Measurements from ENCODE around the gene PRRG2. TPM values are rescaled to one million over a fixed set of nuclear protein-coding genes. Genes with fewer than 3 reads are reported as not detected.

Gene PRRG2
- total RNA-seq, 2 donors from 2014 or later, result 2.3 to 10.8 TPM

DNA sequence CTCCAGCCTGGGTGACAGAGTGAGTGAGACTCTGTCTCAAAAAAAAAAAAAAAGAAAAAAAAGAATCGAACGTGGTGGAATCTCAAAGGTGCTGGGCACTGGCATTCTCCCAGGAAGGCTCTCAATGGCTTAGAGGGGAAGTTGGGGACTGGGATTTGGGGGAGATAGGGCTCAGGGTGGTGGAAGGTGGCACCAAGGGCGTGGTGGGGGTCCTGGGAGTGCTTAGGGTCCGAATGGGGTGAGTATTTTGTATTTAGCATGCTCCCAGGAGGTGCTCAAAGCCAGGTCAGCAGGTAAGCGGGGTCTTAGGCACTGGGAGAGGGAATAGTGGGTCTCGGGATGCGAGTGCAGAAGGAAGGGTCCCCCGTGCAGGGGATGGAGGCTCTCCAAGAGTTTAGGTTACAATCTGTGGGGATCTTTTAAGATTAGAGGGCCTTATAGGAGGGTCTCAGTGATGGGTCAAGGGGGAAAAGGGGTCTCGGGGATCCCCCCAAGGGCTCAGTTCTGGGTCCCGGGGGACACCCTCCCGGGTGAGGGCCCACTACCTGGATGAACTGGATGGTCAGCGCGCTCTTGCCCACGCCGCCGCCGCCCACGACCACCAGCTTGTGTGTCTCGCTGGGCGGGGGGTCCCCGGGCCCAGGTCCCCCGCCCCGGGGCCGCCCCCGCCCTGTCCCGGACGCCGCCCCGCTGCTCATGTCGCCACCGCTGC lies 58.4 kb downstream of the PRRG2 start:
- Mint-ChIP-seq H3K27ac (peak overlapping the region; percentile 61 to 86), H3K9me3 (no peaks in the 10 kb centered on the region), H3K36me3 (peaks cover 12 to 15% of the 10 kb centered on the region in 2 donors)
- ATAC-seq, result no peak
- no peak for DNase-seq (ENCODE audit: low spot score in 2 of 2)

DNA sequence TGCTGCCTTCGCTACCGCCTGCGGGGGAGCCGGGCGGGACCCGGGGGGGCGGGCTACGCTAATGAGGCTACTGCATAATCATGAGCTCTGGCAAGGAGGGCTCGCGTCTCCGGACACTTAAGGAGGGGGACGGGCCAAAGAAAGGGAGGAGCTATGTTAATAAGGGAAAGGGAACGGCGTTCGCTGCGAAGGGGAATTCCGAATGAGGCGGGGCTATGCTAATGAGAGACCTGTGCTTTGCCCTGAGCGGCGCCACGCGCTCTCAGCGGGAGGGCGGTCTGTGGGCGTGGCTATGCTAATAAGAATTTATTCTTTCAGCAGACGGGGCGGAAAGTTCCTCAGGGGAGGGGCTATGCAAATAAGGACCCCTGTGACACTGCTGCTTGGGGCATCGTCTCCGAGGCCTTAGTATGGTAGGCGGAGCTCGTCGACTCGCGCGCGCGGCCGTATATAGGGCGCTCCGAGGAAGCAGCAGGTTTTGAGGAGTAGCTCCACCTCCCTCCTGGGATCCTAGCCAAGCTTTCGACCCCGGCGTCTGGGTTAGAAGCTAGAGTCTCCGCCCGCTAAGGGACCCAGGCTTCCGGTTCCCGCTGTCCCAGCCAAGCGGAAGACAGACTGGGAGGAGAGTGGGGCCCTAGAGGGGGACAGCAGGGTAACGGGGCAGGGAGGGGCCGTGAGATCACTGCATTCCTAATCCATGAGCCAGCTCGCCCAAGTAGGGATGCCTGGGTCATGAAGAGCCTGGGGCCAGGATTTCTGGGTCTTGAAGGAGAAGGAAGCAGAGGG lies 59.2 kb downstream of the PRRG2 start, which contains the start of gene RRAS:
TSS of gene RRAS (minus strand) at position 31 of the 786 bp plus-strand sequence. CDS start 45 bp downstream, outside the sequence.
- peak; percentile 99 to 100 for DNase-seq (ENCODE audit: low spot score in 2 of 2)
- peak; percentile 74 to 78 for ATAC-seq
- no peaks in the 10 kb centered on the region for H3K9me3 Mint-ChIP-seq
- H3K27ac Mint-ChIP-seq, result peak within 1 kb of the TSS; percentile 99
- peaks cover 12 to 15% of the 10 kb centered on the region in 2 donors for H3K36me3 Mint-ChIP-seq

Other genes starting within 250 kb of the PRRG2 start
- gene CD37, start 245.9 kb upstream of the PRRG2 start, total RNA-seq, result 100 to 1,000 TPM; 166 to 194 TPM
- under 1 TPM in 1 of 2 donors, not detected in 1; 0.32 TPM for gene TEAD2, start 218.9 kb upstream of the PRRG2 start, total RNA-seq
- not detected for gene DKKL1, start 217.4 kb upstream of the PRRG2 start, total RNA-seq
- gene KASH5, start 193.1 kb upstream of the PRRG2 start, total RNA-seq, result 1 to 10 TPM in 1 of 2 donors, under 1 TPM in 1; 0.95 to 1.7 TPM
- gene PTH2, start 157.9 kb upstream of the PRRG2 start, total RNA-seq, result not detected
- gene GFY, start 155.9 kb upstream of the PRRG2 start, total RNA-seq, result not detected
- gene SLC17A7, start 139.8 kb upstream of the PRRG2 start, total RNA-seq, result under 1 TPM; 0.20 to 0.33 TPM
- gene PIH1D1, start 129.5 kb upstream of the PRRG2 start, total RNA-seq, result 100 to 1,000 TPM in 1 of 2 donors, 10 to 100 TPM in 1; 92.9 to 184 TPM
- 10 to 100 TPM; 22.6 to 34.0 TPM for gene ALDH16A1, start 128.1 kb upstream of the PRRG2 start, total RNA-seq
- gene FLT3LG, start 107.1 kb upstream of the PRRG2 start, total RNA-seq, result 10 to 100 TPM; 49.1 to 64.4 TPM
- gene RPL13A, start 93.7 kb upstream of the PRRG2 start, total RNA-seq, result 1,000 to 10,000 TPM; 4,147 to 5,288 TPM
- 1,000 to 10,000 TPM; 2,570 to 2,967 TPM for gene RPS11, start 84.9 kb upstream of the PRRG2 start, total RNA-seq
- gene FCGRT, start 68.7 kb upstream of the PRRG2 start, total RNA-seq, result 10 to 100 TPM; 17.5 to 18.1 TPM
- gene RCN3, start 53.3 kb upstream of the PRRG2 start, total RNA-seq, result 10 to 100 TPM in 1 of 2 donors, 1 to 10 TPM in 1; 5.4 to 13.0 TPM
- 10 to 100 TPM; 90.7 to 96.1 TPM for gene NOSIP, start 760 bp upstream of the PRRG2 start, total RNA-seq
- gene PRR12, start 9.9 kb downstream of the PRRG2 start, total RNA-seq, result 10 to 100 TPM; 28.9 to 32.9 TPM
- 10 to 100 TPM in 1 of 2 donors, 1 to 10 TPM in 1; 6.0 to 12.9 TPM for gene RRAS, start 58.8 kb downstream of the PRRG2 start, total RNA-seq
- gene SCAF1, start 60.9 kb downstream of the PRRG2 start, total RNA-seq, result 10 to 100 TPM; 49.8 to 57.4 TPM
- 100 to 1,000 TPM; 135 to 202 TPM for gene IRF3, start 84.5 kb downstream of the PRRG2 start, total RNA-seq
- gene BCL2L12, start 84.6 kb downstream of the PRRG2 start, total RNA-seq, result 10 to 100 TPM; 69.6 to 93.4 TPM
- gene PRMT1, start 96.0 kb downstream of the PRRG2 start, total RNA-seq, result 100 to 1,000 TPM; 248 to 309 TPM
- 1 to 10 TPM; 5.6 to 6.2 TPM for gene ADM5, start 108.3 kb downstream of the PRRG2 start, total RNA-seq
- gene CPT1C, start 109.8 kb downstream of the PRRG2 start, total RNA-seq, result 1 to 10 TPM; 4.1 to 4.3 TPM
- 1 to 10 TPM in 1 of 2 donors, under 1 TPM in 1; 0.57 to 1.9 TPM for gene TSKS, start 182.0 kb downstream of the PRRG2 start, total RNA-seq
- gene AP2A1, start 185.7 kb downstream of the PRRG2 start, total RNA-seq, result 100 to 1,000 TPM in 1 of 2 donors, 10 to 100 TPM in 1; 79.0 to 137 TPM
- gene FUZ, start 232.0 kb downstream of the PRRG2 start, total RNA-seq, result 10 to 100 TPM; 14.8 to 24.8 TPM
- 10 to 100 TPM; 58.4 to 68.2 TPM for gene MED25, start 237.0 kb downstream of the PRRG2 start, total RNA-seq

Measured in activated naive CD4-positive, alpha-beta T cell treated with anti-CD3 and anti-CD28 coated beads, Interleukin-2, amount 50 U/mL, for 72 hours (primary cell).